ENCODE data around the gene TCF23.

- no peak for TF ChIP-seq CTCF (IDR thresholded peaks at IDR 0.05; ENCODE audit: low read depth, low read length, missing input control)
- TF ChIP-seq MAX (IDR thresholded peaks at IDR 0.05) = no peak
- no peak for TF ChIP-seq JUND (IDR thresholded peaks at IDR 0.05)
- no peak for TF ChIP-seq HNF4A (conservative IDR thresholded peaks at IDR 0.05)
- TF ChIP-seq GABPA (IDR thresholded peaks at IDR 0.05 in 1 of 2, conservative IDR thresholded peaks at IDR 0.05 in 1 of 2) = no peak
- TF ChIP-seq RAD21 (IDR thresholded peaks at IDR 0.05) = no peak
Measured at GRCh38 chr2:27155069-27155520, 6.3 kb downstream of the TCF23 start.

Data from liver (tissue), 3 donors.